ENCODE data around the gene BNC2.

BNC2 gene

DNA sequence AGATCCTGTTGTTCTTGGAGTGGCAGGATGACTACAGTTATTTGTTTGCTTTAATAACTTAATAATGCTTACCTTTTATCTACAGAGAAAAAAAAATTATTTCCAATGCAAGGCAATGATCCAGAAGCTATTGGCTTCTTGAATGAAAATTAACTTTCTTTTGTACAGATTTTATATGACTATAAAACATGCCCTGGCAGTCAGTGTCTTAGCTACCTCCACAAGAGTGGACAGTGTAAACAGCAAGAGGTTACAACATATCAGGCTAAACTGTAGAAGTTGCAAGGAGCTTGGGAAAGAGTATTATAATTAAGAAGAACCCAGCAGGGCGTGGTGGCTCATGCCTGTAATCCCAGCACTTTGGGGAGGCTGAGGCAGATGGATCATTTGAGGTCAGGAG lies 49.1 kb downstream of the BNC2 start:
- TF ChIP-seq, protein P1, sequence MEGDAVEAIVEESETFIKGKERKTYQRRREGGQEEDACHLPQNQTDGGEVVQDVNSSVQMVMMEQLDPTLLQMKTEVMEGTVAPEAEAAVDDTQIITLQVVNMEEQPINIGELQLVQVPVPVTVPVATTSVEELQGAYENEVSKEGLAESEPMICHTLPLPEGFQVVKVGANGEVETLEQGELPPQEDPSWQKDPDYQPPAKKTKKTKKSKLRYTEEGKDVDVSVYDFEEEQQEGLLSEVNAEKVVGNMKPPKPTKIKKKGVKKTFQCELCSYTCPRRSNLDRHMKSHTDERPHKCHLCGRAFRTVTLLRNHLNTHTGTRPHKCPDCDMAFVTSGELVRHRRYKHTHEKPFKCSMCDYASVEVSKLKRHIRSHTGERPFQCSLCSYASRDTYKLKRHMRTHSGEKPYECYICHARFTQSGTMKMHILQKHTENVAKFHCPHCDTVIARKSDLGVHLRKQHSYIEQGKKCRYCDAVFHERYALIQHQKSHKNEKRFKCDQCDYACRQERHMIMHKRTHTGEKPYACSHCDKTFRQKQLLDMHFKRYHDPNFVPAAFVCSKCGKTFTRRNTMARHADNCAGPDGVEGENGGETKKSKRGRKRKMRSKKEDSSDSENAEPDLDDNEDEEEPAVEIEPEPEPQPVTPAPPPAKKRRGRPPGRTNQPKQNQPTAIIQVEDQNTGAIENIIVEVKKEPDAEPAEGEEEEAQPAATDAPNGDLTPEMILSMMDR (IDR thresholded peaks at IDR 0.05; ENCODE audit: control extremely low read depth, extremely low read depth, low read depth, missing control alignments): no peak
- ChIA-PET CTCF (no interaction called here), POLR2A (no interaction called here)
- no peak for DNase-seq (ENCODE audit: extremely low spot score)

DNA sequence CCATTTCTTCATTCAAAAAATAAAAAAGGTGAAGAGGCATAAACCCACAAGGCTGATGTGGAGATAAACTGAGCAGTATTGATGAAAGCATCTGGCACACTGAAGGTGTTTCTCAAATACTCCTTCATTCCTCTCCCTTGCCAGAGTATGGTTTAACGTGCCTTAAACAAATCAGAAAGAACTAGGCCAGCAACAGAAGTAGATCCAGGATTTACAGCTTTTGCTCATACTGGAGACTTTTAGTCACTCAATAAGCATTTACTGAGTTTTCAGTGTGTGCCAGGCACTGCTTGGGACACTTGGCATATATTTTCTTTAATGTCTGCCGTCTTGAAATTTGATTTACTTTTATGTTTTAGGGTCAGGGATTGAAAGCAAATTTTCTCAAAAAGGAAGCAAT lies 53.0 kb downstream of the BNC2 start:
- TF ChIP-seq, protein P1 (IDR thresholded peaks at IDR 0.05; ENCODE audit: control extremely low read depth, extremely low read depth, low read depth, missing control alignments): no peak
- ChIA-PET POLR2A (no interaction called here), CTCF (interaction anchor here (1.1 to 1.2 kb wide), 2 partner anchors 15 to 54 kb away, joined by 3 read pairs; no protein-coding TSS in a partner anchor)
- DNase-seq (ENCODE audit: extremely low spot score): no peak

DNA sequence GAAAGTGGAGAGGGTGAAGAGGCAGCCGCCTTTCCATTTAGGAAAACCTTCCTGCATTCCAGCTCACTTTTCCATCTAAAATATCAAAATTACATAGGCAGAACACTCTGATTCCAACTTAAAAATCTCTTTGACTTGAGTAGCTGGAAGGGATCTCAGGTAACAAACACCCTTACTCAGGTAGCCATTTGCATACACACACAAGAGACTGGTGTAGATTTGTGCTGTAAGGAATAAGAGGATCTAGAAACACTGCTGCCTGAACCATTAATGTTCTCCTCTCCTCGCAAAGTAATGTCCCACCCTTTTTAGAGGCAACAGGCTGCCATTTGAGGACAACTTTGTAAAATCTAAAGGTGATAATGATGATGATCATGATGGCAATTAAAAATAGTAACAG lies 53.5 kb downstream of the BNC2 start:
- CTCF ChIA-PET: interaction anchor here (1.1 to 1.2 kb wide), 2 partner anchors 15 to 54 kb away, joined by 3 read pairs; no protein-coding TSS in a partner anchor
- TF ChIP-seq, protein P1 (IDR thresholded peaks at IDR 0.05; ENCODE audit: control extremely low read depth, extremely low read depth, low read depth, missing control alignments): no peak
- DNase-seq (ENCODE audit: extremely low spot score): no peak
- POLR2A ChIA-PET: interaction anchor here (0.7 kb wide), 1 partner anchor 91 kb away, joined by 4 read pairs; no protein-coding TSS in a partner anchor

DNA sequence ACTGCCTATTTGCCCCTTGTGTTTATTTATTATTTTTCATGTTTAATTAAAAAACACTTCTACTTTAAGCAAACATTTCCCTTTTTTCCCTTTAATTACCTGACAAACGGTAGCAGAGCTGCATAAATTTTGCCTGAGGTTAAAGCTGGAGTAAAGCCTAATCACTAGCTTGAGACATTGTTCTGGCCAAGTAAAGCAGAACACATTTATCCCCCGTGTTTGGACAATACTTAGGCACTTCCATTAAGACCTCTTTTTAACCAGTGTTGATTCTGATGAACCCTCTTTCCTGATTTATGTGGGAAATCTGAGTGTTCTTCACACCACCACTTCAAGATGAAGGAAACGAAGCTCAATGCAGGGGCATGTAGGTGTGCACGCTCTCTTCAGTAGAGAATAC lies 54.5 kb downstream of the BNC2 start:
- no peak for DNase-seq (ENCODE audit: extremely low spot score)
- CTCF ChIA-PET: no interaction called here
- TF ChIP-seq, protein P1 (IDR thresholded peaks at IDR 0.05; ENCODE audit: control extremely low read depth, extremely low read depth, low read depth, missing control alignments): no peak
- POLR2A ChIA-PET: no interaction called here

DNA sequence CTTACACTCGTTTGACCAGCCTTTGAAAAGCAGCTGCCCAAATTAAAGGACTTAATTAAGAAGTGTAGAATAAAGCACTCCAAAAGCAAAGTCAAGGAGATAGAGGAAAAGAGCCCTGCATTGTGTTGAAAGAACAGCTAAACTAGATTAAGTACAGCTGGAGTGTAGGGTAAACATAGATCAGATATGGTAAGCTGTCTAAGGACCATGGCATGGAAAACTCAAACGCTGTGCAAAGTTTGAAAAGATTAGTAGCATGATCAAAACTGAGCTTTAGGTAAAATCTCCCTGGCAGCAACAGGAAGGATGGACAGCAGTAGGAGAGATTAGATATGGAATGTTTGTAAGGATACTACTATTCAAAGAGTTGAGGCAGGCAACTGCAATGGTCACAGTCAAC lies 55.4 kb downstream of the BNC2 start:
- CTCF ChIA-PET: no interaction called here
- no peak for DNase-seq (ENCODE audit: extremely low spot score)
- TF ChIP-seq, protein P1 (IDR thresholded peaks at IDR 0.05; ENCODE audit: control extremely low read depth, extremely low read depth, low read depth, missing control alignments): no peak
- POLR2A ChIA-PET: no interaction called here

DNA sequence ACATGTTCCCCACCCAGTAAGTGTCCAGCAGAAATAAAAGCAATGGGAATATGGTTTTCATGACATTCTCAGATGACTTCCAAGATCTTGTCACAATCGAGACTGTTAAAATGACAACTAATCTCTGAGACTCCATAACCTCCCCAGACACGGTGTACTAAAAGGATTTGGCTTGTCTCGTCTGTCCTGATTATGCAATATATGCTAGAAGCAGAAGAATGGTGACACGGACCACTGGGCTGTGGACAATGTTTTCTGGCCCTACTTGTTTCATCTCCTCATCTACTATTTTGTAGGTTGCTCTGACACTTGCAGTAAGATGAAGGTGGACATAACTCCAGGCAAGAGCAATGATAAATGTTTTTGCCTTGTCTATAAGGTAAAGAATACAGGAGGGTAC lies 56.6 kb downstream of the BNC2 start:
- TF ChIP-seq, protein P1 (IDR thresholded peaks at IDR 0.05; ENCODE audit: control extremely low read depth, extremely low read depth, low read depth, missing control alignments): no peak
- ChIA-PET CTCF (no interaction called here), POLR2A (no interaction called here)
- DNase-seq (ENCODE audit: extremely low spot score): no peak

Data from GM10248 (cell line).